NCI-H1048 (cell line): ENCODE data around the gene SP8.

ENCODE experiments used
- DNase-seq: peaks from one replicate; lab custom pipeline; 2025; lab: John Stamatoyannopoulos, UW

Gene SP8

GRCh38 chr7:20794676-20795075 is 8.0 kb upstream of the SP8 start:
- DNase-seq: no peak

- DNase-seq: no peak
Observed at GRCh38 chr7:20793694-20794394, 7.2 kb upstream of the SP8 start.

GRCh38 chr7:20793248-20793647 is 6.6 kb upstream of the SP8 start:
- DNase-seq: no peak

- no peak for DNase-seq
Observed at GRCh38 chr7:20791538-20792434, 5.1 kb upstream of the SP8 start.

- no peak for DNase-seq
Observed at GRCh38 chr7:20790375-20790774, 3.7 kb upstream of the SP8 start.

GRCh38 chr7:20788420-20788990 is 1.8 kb upstream of the SP8 start:
- DNase-seq: no peak

- DNase-seq: no peak
Observed at GRCh38 chr7:20787660-20788419, 1.2 kb upstream of the SP8 start.

GRCh38 chr7:20786421-20786778 is 286 bp downstream of the SP8 start:
- no peak for DNase-seq

- DNase-seq: no peak
Observed at GRCh38 chr7:20786049-20786412, 655 bp downstream of the SP8 start.

GRCh38 chr7:20785157-20786048 is 1.3 kb downstream of the SP8 start:
- DNase-seq: no peak

- no peak for DNase-seq
Observed at GRCh38 chr7:20784388-20785156, 2.1 kb downstream of the SP8 start.

- no peak for DNase-seq
Observed at GRCh38 chr7:20783700-20784387, 2.8 kb downstream of the SP8 start.

- no peak for DNase-seq
Observed at GRCh38 chr7:20783125-20783699, 3.5 kb downstream of the SP8 start.

GRCh38 chr7:20779041-20779440 is 7.6 kb downstream of the SP8 start:
- DNase-seq: no peak

- no peak for DNase-seq
Observed at GRCh38 chr7:20778063-20778721, 8.5 kb downstream of the SP8 start.

GRCh38 chr7:20777377-20778062 is 9.2 kb downstream of the SP8 start:
- no peak for DNase-seq

- no peak for DNase-seq
Observed at GRCh38 chr7:20776942-20777341, 9.7 kb downstream of the SP8 start.

GRCh38 chr7:20776214-20776911 is 10.3 kb downstream of the SP8 start:
- no peak for DNase-seq
